Loucy (cell line): ENCODE data around the gene UTP3.

Experiments used
- EZH2phosphoT487 ChIP-seq: fragments of 200-600 bp; IDR thresholded peaks from 2 replicates; pipeline ENCODE4 v1.6.1; 2018; ENCODE audit warnings: antibody characterized with exemption, mild to moderate bottlenecking, moderate library complexity, borderline replicate concordance
- TF ChIP-seq, protein P1 (sequence below): fragments of 200-600 bp; sonication (generic); conservative IDR thresholded peaks from 2 replicates; pipeline ENCODE4 v1.5.1; 2014; ENCODE audit warnings: mild to moderate bottlenecking, antibody characterized with exemption, low read length

DNA sequence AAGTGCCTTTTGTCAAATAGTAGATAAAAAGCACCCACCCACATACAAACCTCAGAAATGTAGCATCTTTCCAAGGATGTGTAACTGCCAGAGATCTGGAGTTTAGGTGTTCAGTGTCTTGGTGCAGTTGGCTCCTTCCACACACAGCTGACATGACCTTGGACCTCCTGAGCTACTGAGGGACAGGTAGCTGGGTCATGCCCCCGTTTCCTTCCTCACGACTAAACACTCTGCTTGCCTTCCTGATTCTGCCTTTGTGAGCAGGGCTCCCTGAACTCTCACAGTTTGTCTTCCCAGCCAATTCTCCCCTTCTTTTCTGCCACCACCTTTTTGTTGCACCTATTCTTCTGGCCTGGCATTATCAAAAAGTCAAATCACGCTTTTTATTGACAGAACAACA, 23.3 kb downstream of the UTP3 start:
- TF ChIP-seq, protein P1, sequence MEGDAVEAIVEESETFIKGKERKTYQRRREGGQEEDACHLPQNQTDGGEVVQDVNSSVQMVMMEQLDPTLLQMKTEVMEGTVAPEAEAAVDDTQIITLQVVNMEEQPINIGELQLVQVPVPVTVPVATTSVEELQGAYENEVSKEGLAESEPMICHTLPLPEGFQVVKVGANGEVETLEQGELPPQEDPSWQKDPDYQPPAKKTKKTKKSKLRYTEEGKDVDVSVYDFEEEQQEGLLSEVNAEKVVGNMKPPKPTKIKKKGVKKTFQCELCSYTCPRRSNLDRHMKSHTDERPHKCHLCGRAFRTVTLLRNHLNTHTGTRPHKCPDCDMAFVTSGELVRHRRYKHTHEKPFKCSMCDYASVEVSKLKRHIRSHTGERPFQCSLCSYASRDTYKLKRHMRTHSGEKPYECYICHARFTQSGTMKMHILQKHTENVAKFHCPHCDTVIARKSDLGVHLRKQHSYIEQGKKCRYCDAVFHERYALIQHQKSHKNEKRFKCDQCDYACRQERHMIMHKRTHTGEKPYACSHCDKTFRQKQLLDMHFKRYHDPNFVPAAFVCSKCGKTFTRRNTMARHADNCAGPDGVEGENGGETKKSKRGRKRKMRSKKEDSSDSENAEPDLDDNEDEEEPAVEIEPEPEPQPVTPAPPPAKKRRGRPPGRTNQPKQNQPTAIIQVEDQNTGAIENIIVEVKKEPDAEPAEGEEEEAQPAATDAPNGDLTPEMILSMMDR: no peak
- TF ChIP-seq EZH2phosphoT487: no peak
